Right kidney (tissue), 1 donor: ENCODE data around the gene NHERF2.

Experiments used
- DNase-seq: peaks from one replicate; pipeline ENCODE4 v3.0.0-alpha.2; 2016

Gene NHERF2

GRCh38 chr16:2056681-2057407 is 30.1 kb downstream of the NHERF2 start:
- DNase-seq, result no peak

DNA sequence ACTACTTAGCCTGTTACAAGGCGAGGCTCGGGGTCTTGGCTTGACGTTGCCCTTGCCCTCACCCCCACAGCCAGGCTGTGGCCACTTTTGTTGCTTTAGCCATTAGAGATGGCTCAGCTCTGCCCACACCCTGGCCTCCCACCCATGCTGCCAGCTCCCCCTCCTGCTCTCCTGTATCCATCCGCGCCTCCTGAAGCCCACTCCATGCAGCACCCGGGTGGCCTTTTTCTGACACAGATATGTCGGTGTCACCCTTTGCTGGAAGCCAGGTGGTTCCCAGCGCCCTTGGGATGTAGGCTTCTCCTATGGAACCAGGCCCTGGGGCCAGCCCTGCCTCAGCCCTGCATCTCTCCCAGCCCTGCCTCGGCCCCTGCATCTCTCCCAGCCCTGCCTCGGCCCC is 30.7 kb downstream of the NHERF2 start:
- no peak for DNase-seq

DNA sequence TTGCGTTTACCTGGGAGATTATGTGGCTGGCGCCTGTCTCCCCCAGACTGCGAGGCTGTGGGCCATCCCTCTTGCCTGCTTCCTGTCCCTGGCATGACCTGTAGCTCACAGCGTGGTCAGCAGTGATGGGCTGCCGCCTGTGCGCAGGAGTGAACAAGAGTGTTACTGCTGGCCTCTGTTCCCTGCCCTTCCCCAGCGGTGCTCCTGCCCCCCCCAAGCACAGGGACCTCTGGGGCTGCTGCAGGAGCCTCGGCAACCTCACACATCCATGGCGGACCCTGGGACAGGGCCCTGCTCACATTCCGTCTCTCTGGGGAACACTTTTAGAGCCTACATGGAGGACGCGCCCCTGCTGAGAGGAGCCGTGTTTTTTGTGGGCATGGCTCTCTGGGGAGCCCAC is 31.7 kb downstream of the NHERF2 start:
- DNase-seq, result peak; percentile 67

DNA sequence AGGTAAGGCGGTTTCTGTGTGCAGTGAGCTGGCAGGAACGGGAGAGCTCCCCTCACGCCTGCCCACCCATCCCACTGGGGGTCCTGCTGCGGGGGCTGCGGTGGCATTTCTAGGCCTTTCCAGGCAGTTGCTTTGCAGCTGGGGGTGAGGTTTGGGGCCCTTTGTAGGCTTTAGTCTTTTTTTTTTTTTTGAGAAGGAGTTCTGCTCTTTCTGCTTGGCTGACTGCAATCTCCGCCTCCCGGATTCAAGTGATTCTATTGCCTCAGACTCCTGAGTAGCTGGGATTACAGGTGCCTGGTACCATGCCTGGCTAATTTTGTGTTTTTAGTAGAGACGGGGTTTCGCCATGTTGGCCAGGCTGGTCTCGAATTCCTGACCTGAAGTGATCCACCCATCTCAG is 32.2 kb downstream of the NHERF2 start:
- peak; percentile 58 for DNase-seq

- DNase-seq, result no peak
Observed at GRCh38 chr16:2060346-2060745, 33.6 kb downstream of the NHERF2 start.

- no peak for DNase-seq
Observed at GRCh38 chr16:2061023-2061422, 34.3 kb downstream of the NHERF2 start.

DNA sequence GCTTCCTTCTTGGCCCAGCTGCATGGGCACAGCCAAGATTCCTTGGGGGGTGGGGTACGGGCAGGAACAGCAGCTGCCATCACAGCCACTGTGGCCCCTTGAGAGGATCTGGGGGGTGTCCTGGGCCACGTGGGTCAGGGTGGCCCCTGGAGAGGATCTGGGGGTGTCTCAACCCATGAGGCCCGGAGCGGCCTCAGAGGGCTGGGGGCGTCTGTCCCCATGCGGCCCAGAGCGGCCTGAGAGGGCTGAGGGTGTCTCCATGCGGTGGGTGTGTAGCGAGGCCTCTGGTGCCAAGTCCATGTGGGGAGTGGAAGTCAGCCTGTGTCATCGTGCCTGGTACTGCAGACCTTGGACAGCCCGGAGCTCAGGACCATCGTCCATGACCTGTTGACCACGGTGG is 34.8 kb downstream of the NHERF2 start:
- DNase-seq, result no peak

DNA sequence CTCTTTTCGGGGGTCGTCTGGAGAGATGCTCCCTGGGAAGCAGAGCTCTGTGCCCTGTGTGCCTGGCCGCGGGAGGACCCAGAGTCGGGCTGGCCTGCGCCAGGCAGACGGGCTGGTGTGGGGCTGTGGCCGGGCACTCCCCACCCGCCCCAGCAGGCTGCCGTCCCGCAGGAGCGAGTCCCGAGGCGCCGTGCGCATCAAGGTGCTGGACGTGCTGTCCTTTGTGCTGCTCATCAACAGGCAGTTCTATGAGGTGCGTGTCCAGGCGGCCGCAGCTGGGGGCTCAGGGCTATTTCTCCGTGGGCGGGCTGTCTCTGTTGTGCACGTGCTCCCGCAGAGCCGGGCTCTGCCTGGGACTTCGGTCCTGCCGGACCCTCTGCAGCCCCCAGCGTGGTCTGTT is 36.1 kb downstream of the NHERF2 start:
- no peak for DNase-seq

DNA sequence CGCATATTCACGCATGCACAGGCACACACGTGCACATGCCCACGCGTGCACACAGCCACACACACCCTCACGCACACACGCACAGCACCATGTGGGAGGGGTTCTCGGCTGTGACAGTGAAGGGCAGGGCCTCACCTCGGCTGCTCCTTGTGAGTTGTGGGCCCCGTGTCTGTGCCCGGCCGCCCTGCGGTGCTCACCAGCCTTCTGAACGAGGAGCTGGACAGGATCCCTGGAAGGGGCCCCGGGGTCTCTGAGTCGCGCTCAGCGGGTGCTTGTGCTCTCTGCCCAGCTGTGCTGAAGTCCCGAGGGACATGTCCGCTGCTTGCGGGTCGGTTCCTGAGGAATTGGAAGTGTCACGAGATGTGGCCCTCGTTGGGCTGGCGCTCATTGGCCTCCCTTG is 37.2 kb downstream of the NHERF2 start:
- no peak for DNase-seq

GRCh38 chr16:2064368-2064945 is 37.8 kb downstream of the NHERF2 start:
- DNase-seq, result no peak

DNA sequence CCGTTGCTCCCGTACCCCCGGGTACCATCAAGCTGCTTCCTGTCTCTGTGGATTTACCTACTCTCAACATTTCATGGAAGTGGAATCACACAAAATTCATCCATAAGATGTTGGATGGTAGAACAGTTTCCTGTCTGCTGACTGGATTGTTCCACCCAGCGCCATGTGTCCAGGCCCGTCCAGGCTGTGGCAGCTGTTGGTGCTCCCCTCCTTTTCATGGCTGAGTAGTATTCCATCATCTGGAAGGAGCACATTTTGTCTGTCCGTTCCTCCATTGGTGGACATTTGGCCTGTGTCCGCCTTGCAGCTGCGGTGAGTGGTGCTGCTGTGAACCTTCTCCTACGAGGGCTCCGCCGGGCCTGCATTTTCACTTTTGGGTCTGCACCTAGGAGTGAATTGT is 39.4 kb downstream of the NHERF2 start:
- DNase-seq, result no peak

DNA sequence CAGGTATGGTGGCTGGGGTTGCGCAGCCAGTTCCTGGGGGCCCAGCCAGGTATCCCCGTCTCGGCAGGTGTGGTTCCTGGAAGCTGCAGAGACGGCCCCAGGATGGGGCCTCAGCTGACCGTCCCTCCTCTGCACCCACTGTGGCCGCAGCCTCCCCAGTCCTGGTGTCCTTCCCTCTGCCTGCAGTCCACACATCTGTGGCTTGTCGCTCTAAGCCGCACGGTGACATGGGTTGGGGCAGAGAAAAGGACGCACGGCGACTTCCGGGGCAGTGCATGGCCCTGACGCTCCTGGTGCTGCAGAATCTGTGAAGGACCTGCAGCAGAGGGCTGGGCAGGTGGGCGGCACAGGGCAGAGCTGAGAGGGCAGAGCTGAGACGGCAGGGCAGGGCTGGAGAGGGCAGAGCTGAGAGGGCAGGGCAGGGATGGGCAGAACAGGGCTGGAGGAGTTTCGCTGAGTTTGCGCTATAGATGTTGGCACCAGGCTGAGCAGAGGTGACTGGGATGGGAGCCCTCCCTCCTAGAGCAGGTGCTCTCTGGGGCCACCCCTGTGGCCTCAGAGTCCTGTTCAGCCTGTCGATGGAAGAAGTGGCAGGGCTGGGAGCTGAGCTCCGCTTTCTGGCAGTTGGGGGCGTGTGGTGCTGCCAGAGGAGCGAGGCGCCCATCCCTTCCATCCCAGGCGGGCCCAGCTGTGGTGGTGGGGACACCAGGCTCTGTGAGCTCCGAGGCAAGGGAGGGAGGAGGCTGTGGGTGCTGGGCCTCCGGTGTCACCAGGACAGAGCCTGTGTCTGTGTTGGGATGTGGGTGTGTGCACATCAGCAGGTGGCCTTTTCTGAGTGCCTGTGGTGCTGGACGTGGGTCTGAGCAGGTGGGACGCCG is 44.1 kb downstream of the NHERF2 start:
- DNase-seq, result no peak

GRCh38 chr16:2071454-2072202 is 44.9 kb downstream of the NHERF2 start:
- DNase-seq, result no peak

GRCh38 chr16:2072926-2073325 is 46.2 kb downstream of the NHERF2 start:
- DNase-seq, result no peak

DNA sequence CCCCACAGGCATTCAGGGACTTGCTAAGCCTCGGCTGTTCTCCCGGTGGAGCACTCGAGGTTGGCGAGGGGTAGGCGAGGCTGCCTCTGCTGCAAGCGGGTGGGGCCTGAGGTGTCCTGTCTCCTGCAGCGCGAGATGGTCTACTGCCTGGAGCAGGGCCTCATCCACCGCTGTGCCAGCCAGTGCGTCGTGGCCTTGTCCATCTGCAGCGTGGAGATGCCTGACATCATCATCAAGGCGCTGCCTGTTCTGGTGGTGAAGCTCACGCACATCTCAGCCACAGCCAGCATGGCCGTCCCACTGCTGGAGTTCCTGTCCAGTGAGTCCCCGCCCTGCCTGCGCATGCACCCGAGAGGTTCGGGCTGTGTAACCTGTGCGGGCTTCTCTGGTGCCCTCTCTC is 47.4 kb downstream of the NHERF2 start:
- DNase-seq, result no peak

DNA sequence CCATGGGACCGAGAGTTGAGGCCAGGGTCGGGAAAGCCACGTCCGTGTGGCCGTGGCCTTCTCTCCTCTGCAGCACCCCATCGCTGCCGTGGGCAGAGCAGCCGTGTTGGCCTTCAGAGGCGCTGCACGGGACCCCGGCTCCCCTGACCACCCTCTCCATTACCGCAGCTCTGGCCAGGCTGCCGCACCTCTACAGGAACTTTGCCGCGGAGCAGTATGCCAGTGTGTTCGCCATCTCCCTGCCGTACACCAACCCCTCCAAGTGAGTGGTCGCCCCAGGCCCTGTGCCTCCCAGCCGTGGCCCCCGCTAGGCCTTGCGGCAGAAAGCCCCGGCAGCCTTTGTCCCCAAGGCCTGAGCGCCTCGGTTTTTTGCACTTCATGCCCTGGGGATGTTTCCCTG is 48.9 kb downstream of the NHERF2 start:
- no peak for DNase-seq

GRCh38 chr16:2076072-2076865 is 49.6 kb downstream of the NHERF2 start:
- no peak for DNase-seq

DNA sequence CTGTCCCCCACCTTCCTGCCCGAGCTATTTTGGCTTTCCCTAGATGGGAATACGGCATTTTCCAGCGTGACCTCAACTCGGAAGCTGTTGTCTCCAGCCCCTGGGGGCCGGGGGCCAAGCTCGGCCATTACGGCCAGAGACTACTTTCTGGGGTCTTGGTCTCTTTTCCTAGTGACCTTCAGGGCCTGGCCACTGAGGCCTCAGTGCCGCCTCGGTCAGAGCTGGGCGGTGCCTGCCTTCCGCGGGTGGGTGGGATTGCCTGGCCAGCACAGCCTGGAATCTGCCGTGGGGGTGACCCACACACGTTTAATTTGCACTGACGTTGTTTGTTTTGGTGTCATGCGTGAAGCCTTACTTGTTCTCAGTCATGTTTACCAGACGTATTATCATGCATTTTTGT is 50.3 kb downstream of the NHERF2 start:
- DNase-seq, result no peak

DNA sequence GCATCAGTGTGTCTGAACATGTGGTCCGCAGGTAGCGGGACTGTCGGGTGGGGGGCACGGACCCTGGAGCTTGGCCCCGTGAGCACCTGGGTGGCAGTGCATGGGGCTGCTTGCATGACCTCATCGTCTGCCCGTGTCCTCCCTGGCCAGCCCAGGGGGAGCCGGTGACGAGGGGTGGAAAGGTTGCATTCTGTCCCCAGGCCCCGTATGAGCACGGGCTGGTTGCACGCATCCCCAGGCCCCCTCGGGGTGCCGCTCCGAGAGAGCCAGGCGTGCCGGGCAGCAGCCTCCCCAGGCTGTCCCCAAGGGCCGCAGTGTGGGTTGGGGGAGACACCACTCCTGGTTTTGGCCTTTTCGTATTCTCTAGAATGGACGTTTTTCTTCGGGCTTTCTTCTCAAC is 51.0 kb downstream of the NHERF2 start:
- DNase-seq, result no peak

DNA sequence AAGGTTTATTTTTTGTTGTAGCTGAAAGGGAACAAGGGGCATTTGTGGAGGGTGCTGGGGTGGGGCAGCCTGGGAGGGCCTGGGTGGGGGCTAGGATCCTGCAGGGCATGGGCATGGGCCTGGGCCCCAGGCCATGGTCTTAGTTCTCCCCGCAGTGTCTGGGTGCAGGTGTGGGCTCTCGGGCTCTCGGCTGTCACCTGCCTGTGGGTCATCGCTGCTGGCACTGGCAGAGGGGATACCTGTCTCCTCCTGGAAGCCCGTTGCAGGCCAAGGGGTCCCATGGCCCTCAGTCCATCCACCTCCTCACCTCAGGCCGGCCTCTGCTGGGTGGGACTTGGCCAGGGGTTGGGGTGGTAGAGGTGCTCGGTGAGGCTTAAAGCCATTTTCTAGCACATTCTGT is 51.4 kb downstream of the NHERF2 start:
- no peak for DNase-seq

GRCh38 chr16:2078691-2079090 is 52.0 kb downstream of the NHERF2 start:
- DNase-seq, result no peak

DNA sequence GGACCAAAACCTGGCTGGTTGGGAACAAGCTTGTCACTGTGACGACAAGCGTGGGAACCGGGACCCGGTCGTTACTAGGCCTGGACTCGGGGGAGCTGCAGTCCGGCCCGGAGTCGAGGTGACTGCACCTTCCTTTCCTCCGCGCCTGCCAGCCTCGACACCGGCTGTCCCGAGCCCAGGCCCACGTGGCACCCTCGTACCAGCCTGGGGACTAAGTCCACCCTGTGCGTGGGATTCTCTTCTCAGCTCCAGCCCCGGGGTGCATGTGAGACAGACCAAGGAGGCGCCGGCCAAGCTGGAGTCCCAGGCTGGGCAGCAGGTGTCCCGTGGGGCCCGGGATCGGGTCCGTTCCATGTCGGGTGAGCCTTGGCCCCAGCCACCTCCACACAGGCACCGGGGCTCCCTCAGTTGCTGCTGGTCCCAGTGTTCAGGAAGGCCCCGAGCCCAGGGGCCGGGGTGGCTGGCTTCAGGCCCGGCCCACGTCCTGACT is 52.7 kb downstream of the NHERF2 start:
- no peak for DNase-seq
